H7 (cell line): ENCODE data around the gene SLC35D2. TPM values are rescaled to one million over a fixed set of nuclear protein-coding genes. Genes with fewer than 3 reads are reported as not detected.
A peak's percentile ranks its signal among the peaks of the same experiment; 100 is the strongest.
"Not testable (repeated sequence)": the region's sequence is repeated elsewhere in the genome, so short reads cannot be mapped to it uniquely, and the experiment has no call there.

ENCODE experiments used
- DNase-seq: peaks from one replicate; pipeline ENCODE4 v3.0.0; 2012
- H3K27me3 ChIP-seq: 2 replicates; pipeline ENCODE4 v1.6.0; 2011; ENCODE audit warnings: mild to moderate bottlenecking, low read length; ENCODE audit not compliant: control insufficient read depth, insufficient read depth
- H3K36me3 ChIP-seq: replicated peaks from 2 replicates; pipeline ENCODE4 v1.5.1; 2011; ENCODE audit warnings: low read length; ENCODE audit not compliant: control insufficient read depth, insufficient read depth
- H3K4me3 ChIP-seq: 2 replicates; pipeline ENCODE4 v1.5.1; 2011; ENCODE audit warnings: low read depth, mild to moderate bottlenecking, control low read depth, low read length, moderate library complexity; ENCODE audit not compliant: insufficient read depth
- total RNA-seq: library from RNA; depleted of rRNA; stranded (reverse); fragments of >200 nt; shearing (Covaris generic); gene quantifications from 2 replicates; pipeline ENCODE4 v1.2.3, GENCODE V29; 2014

Gene SLC35D2
- total RNA-seq, 1 experiment from 2014 or later = 10.3 TPM

GRCh38 chr9:96386157-96386556 lies 2.6 kb upstream of the SLC35D2 start:
- Histone ChIP-seq H3K4me3 (no peak overlapping the region), H3K27me3 (no peaks in the 10 kb centered on the region), H3K36me3 (peaks cover 5% of the 10 kb centered on the region)
- no peak for DNase-seq

- H3K36me3 ChIP-seq = no peaks in the 10 kb centered on the region; the same call in 1 of the 2 replicates
- H3K27me3 ChIP-seq = no peaks in the 10 kb centered on the region
- H3K4me3 ChIP-seq = peak overlapping the region; percentile 56
These were observed 709 bp downstream of the SLC35D2 start for GRCh38 chr9:96382839-96383164.

GRCh38 chr9:96382175-96382574 lies 1.3 kb downstream of the SLC35D2 start:
- no peak overlapping the region for H3K4me3 ChIP-seq
- no peak for DNase-seq
- H3K36me3 ChIP-seq = no peaks in the 10 kb centered on the region; the same call in 1 of the 2 replicates
- no peaks in the 10 kb centered on the region for H3K27me3 ChIP-seq

More at GRCh38 chr9:96382839-96383164, 709 bp downstream of the SLC35D2 start:
- DNase-seq = no peak

- DNase-seq = no peak
- H3K36me3 ChIP-seq = no peaks in the 10 kb centered on the region
- no peak overlapping the region for H3K4me3 ChIP-seq
- no peaks in the 10 kb centered on the region for H3K27me3 ChIP-seq
These were observed 1.8 kb downstream of the SLC35D2 start for GRCh38 chr9:96381696-96382095.

- no peaks in the 10 kb centered on the region for H3K36me3 ChIP-seq
These were observed 2.4 kb downstream of the SLC35D2 start for GRCh38 chr9:96381125-96381524.

GRCh38 chr9:96379461-96379860 lies 4.0 kb downstream of the SLC35D2 start:
- H3K27me3 ChIP-seq = no peaks in the 10 kb centered on the region
- no peak for DNase-seq
- H3K36me3 ChIP-seq = no peaks in the 10 kb centered on the region
- no peak overlapping the region for H3K4me3 ChIP-seq

More at GRCh38 chr9:96381125-96381524, 2.4 kb downstream of the SLC35D2 start:
- Histone ChIP-seq H3K27me3 (no peaks in the 10 kb centered on the region), H3K4me3 (no peak overlapping the region)
- DNase-seq = no peak

GRCh38 chr9:96378187-96378586 lies 5.3 kb downstream of the SLC35D2 start:
- H3K27me3 ChIP-seq = no peaks in the 10 kb centered on the region
- H3K36me3 ChIP-seq = no peaks in the 10 kb centered on the region
- no peak overlapping the region for H3K4me3 ChIP-seq
- no peak for DNase-seq

GRCh38 chr9:96376891-96377874 lies 6.3 kb downstream of the SLC35D2 start:
- no peak overlapping the region for H3K4me3 ChIP-seq
- H3K36me3 ChIP-seq = no peaks in the 10 kb centered on the region
- no peaks in the 10 kb centered on the region for H3K27me3 ChIP-seq
- DNase-seq = no peak

- H3K36me3 ChIP-seq, H3K27me3 ChIP-seq, H3K4me3 ChIP-seq, DNase-seq: not testable (repeated sequence)
These were observed 8.0 kb downstream of the SLC35D2 start for GRCh38 chr9:96375507-96375906.

GRCh38 chr9:96367943-96368342 lies 15.6 kb downstream of the SLC35D2 start:
- Histone ChIP-seq H3K27me3 (no peaks in the 10 kb centered on the region), H3K36me3 (no peaks in the 10 kb centered on the region), H3K4me3 (no peak overlapping the region)
- no peak for DNase-seq

GRCh38 chr9:96363175-96363967 lies 20.1 kb downstream of the SLC35D2 start:
- Histone ChIP-seq H3K4me3 (no peak overlapping the region), H3K36me3 (no peaks in the 10 kb centered on the region), H3K27me3 (no peaks in the 10 kb centered on the region)
- no peak for DNase-seq

- not testable (repeated sequence) for H3K4me3 ChIP-seq, H3K27me3 ChIP-seq, DNase-seq, H3K36me3 ChIP-seq
These were observed 21.4 kb downstream of the SLC35D2 start for GRCh38 chr9:96362119-96362518.

- Histone ChIP-seq H3K4me3 (no peak overlapping the region), H3K27me3 (no peaks in the 10 kb centered on the region), H3K36me3 (no peaks in the 10 kb centered on the region)
- DNase-seq = no peak
These were observed 21.8 kb downstream of the SLC35D2 start for GRCh38 chr9:96361668-96362067.

- no peak for DNase-seq
- Histone ChIP-seq H3K36me3 (no peaks in the 10 kb centered on the region), H3K27me3 (no peaks in the 10 kb centered on the region), H3K4me3 (no peak overlapping the region)
These were observed 22.5 kb downstream of the SLC35D2 start for GRCh38 chr9:96360976-96361375.

- H3K27me3 ChIP-seq = not testable (repeated sequence)
These were observed 23.0 kb downstream of the SLC35D2 start for GRCh38 chr9:96360523-96360922.

More at GRCh38 chr9:96360523-96360922, 23.0 kb downstream of the SLC35D2 start:
- DNase-seq, H3K4me3 ChIP-seq, H3K36me3 ChIP-seq: not testable (repeated sequence)
